GM12874 (cell line): ENCODE results near the gene GALNT4.

Experiments
- CTCF ChIP-seq: IDR thresholded peaks from 2 replicates; pipeline ENCODE4 v1.5.1; 2011; ENCODE audit warnings: low read depth, mild to moderate bottlenecking, control low read depth, low read length, moderate library complexity; ENCODE audit not compliant: insufficient read depth

The GALNT4 gene

GRCh38 chr12:89490922-89491321 lies 33.7 kb downstream of the GALNT4 start:
- no peak for TF ChIP-seq CTCF

- no peak for TF ChIP-seq CTCF
These were observed 38.3 kb downstream of the GALNT4 start for GRCh38 chr12:89486264-89486663.

- TF ChIP-seq CTCF, result no peak
These were observed 40.1 kb downstream of the GALNT4 start for GRCh38 chr12:89484470-89484869.

GRCh38 chr12:89481213-89481914 lies 43.2 kb downstream of the GALNT4 start:
- no peak for TF ChIP-seq CTCF

- no peak for TF ChIP-seq CTCF
These were observed 44.6 kb downstream of the GALNT4 start for GRCh38 chr12:89479982-89480381.

- TF ChIP-seq CTCF, result no peak
These were observed 46.8 kb downstream of the GALNT4 start for GRCh38 chr12:89477633-89478279.

- TF ChIP-seq CTCF, result no peak
These were observed 47.5 kb downstream of the GALNT4 start for GRCh38 chr12:89476904-89477595.
